Activated CD8-positive, alpha-beta T cell treated with anti-CD3 and anti-CD28 coated beads for 36 hours (primary cell): ENCODE measurements around the gene TCF7L2. TPM values are rescaled to one million over a fixed set of nuclear protein-coding genes. Genes with fewer than 3 reads are reported as not detected.

Source experiments
- ATAC-seq: fragments of 200-7000 bp; cut with Tn5 transposase; one replicate; pipeline ENCODE4 v1.10.0; 2021; ENCODE audit warnings: mild to moderate bottlenecking, moderate library complexity
- CTCF ChIA-PET: fragments of 350-600 bp; sonication (Branson Sonifier 250); formaldehyde crosslinking; loops from one replicate; lab custom pipeline; 2021; ENCODE audit warnings: antibody characterized with exemption; lab: Charles Lee
- POLR2A ChIA-PET: fragments of 350-600 bp; sonication (Branson Sonifier 250); formaldehyde crosslinking; loops from one replicate; lab custom pipeline; 2021; ENCODE audit warnings: antibody characterized with exemption; lab: Charles Lee
- DNase-seq: peaks from one replicate; pipeline ENCODE4 v3.0.0-alpha.2; 2020
- H3K27ac Mint-ChIP-seq: one replicate; pipeline ENCODE4 v1.8.0; 2021; ENCODE audit warnings: mild to moderate bottlenecking, mixed read lengths
- H3K27me3 Mint-ChIP-seq: one replicate; pipeline ENCODE4 v1.8.0; 2021; ENCODE audit warnings: mixed read lengths
- H3K36me3 Mint-ChIP-seq: one replicate; pipeline ENCODE4 v1.8.0; 2021; ENCODE audit warnings: low read depth, mixed read lengths
- H3K4me1 Mint-ChIP-seq: one replicate; pipeline ENCODE4 v1.8.0; 2021; ENCODE audit warnings: low read depth, mixed read lengths
- H3K4me3 Mint-ChIP-seq: one replicate; pipeline ENCODE4 v1.8.0; 2021; ENCODE audit warnings: mild to moderate bottlenecking, moderate library complexity, mixed read lengths
- H3K9me3 Mint-ChIP-seq: one replicate; pipeline ENCODE4 v1.8.0; 2021; ENCODE audit warnings: mixed read lengths
- CTCF ChIP-seq: fragments of 200-600 bp; IDR thresholded peaks from one replicate; pipeline ENCODE4 v1.8.0; 2022; ENCODE audit warnings: antibody characterized with exemption, mild to moderate bottlenecking
- intact Hi-C: fragments of 100-400 bp; cut with micrococcal nuclease; formaldehyde crosslinking; loops from one replicate; pipeline ENCODE4 v1.10.0; 2022
- total RNA-seq, 2 experiments: library from RNA; stranded (reverse); gene quantifications; one replicate each; pipeline ENCODE4 v1.2.3, GENCODE V29; 2021

Gene TCF7L2
- total RNA-seq, 2 experiments from 2014 or later = 1.5 to 1.6 TPM

- ATAC-seq = no peak
- Mint-ChIP-seq H3K4me1 (no peaks in the 10 kb centered on the region), H3K27me3 (no peaks in the 10 kb centered on the region), H3K9me3 (no peaks in the 10 kb centered on the region), H3K36me3 (no peaks in the 10 kb centered on the region), H3K27ac (no peak overlapping the region), H3K4me3 (no peak overlapping the region)
- intact Hi-C loops = no loop called here
- ChIA-PET CTCF (no interaction called here), POLR2A (no interaction called here)
- TF ChIP-seq CTCF = no peak
- no peak for DNase-seq
Measured at GRCh38 chr10:113180401-113181154, 230.5 kb downstream of the TCF7L2 start.

- POLR2A ChIA-PET = no interaction called here
Measured at GRCh38 chr10:113182154-113182553, 232.1 kb downstream of the TCF7L2 start.

GRCh38 chr10:113183573-113183972, 233.5 kb downstream of the TCF7L2 start:
- H3K4me1 Mint-ChIP-seq = no peaks in the 10 kb centered on the region
- ATAC-seq (no peak), DNase-seq (no peak)
- no peaks in the 10 kb centered on the region for H3K9me3 Mint-ChIP-seq
- ChIA-PET POLR2A (no interaction called here), CTCF (no interaction called here)
- H3K27me3 Mint-ChIP-seq = peaks cover under 1% of the 10 kb centered on the region
- intact Hi-C loops = no loop called here
- H3K36me3 Mint-ChIP-seq = no peaks in the 10 kb centered on the region
- no peak overlapping the region for H3K27ac Mint-ChIP-seq
- TF ChIP-seq CTCF = no peak
- H3K4me3 Mint-ChIP-seq = no peak overlapping the region

More at GRCh38 chr10:113182154-113182553, 232.1 kb downstream of the TCF7L2 start:
- Mint-ChIP-seq H3K27ac (no peak overlapping the region), H3K27me3 (no peaks in the 10 kb centered on the region), H3K4me1 (no peaks in the 10 kb centered on the region), H3K9me3 (no peaks in the 10 kb centered on the region), H3K4me3 (no peak overlapping the region), H3K36me3 (no peaks in the 10 kb centered on the region)
- DNase-seq (no peak), ATAC-seq (no peak)
- no peak for TF ChIP-seq CTCF
- intact Hi-C loops = no loop called here
- CTCF ChIA-PET = no interaction called here

- Mint-ChIP-seq H3K27me3 (peaks cover 1% of the 10 kb centered on the region), H3K4me3 (no peak overlapping the region), H3K36me3 (no peaks in the 10 kb centered on the region), H3K4me1 (no peaks in the 10 kb centered on the region), H3K9me3 (no peaks in the 10 kb centered on the region), H3K27ac (no peak overlapping the region)
- TF ChIP-seq CTCF = no peak
- DNase-seq = no peak
- no peak for ATAC-seq
- POLR2A ChIA-PET = interaction anchor here (1.4 kb wide), 1 partner anchor 29 kb away, joined by 3 read pairs; no protein-coding TSS in a partner anchor
- intact Hi-C loops = no loop called here
- CTCF ChIA-PET = no interaction called here
Measured at GRCh38 chr10:113187063-113187777, 237.2 kb downstream of the TCF7L2 start.

GRCh38 chr10:113199459-113199858, 249.4 kb downstream of the TCF7L2 start:
- no peak overlapping the region for H3K27ac Mint-ChIP-seq
- no peak for TF ChIP-seq CTCF
- intact Hi-C loops = no loop called here
- ChIA-PET CTCF (no interaction called here), POLR2A (no interaction called here)
- H3K27me3 Mint-ChIP-seq = peaks cover 3% of the 10 kb centered on the region
- H3K9me3 Mint-ChIP-seq = peaks cover 10% of the 10 kb centered on the region
- DNase-seq (no peak), ATAC-seq (no peak)
- H3K4me3 Mint-ChIP-seq = no peak overlapping the region
- H3K36me3 Mint-ChIP-seq = no peaks in the 10 kb centered on the region
- no peaks in the 10 kb centered on the region for H3K4me1 Mint-ChIP-seq
